Activated gamma-delta T cell treated with anti-CD3 and anti-CD28 coated beads, Interleukin-2, amount 50 U/mL, for 16 hours (primary cell): ENCODE results near the gene SMAP2.

ENCODE experiments used
- DNase-seq: peaks from one replicate; pipeline ENCODE4 v3.0.0-alpha.2; 2020; ENCODE audit warnings: low read depth

The SMAP2 gene

GRCh38 chr1:40390857-40391256 is 17.3 kb downstream of the SMAP2 start:
- no peak for DNase-seq

GRCh38 chr1:40391688-40392145 is 18.2 kb downstream of the SMAP2 start:
- DNase-seq = no peak

- DNase-seq = no peak
Measured at GRCh38 chr1:40392221-40392620, 18.7 kb downstream of the SMAP2 start.

- no peak for DNase-seq
Measured at GRCh38 chr1:40393173-40393572, 19.6 kb downstream of the SMAP2 start.

- no peak for DNase-seq
Measured at GRCh38 chr1:40394491-40395172, 21.1 kb downstream of the SMAP2 start.

GRCh38 chr1:40395190-40396175 is 22.0 kb downstream of the SMAP2 start:
- no peak for DNase-seq

- DNase-seq = no peak
Measured at GRCh38 chr1:40396420-40396819, 22.9 kb downstream of the SMAP2 start.

GRCh38 chr1:40397258-40397657 is 23.7 kb downstream of the SMAP2 start:
- no peak for DNase-seq

GRCh38 chr1:40399984-40400704 is 26.6 kb downstream of the SMAP2 start:
- DNase-seq = no peak

- no peak for DNase-seq
Measured at GRCh38 chr1:40401473-40402201, 28.1 kb downstream of the SMAP2 start.

- no peak for DNase-seq
Measured at GRCh38 chr1:40404670-40405462, 31.3 kb downstream of the SMAP2 start.

GRCh38 chr1:40405812-40406211 is 32.3 kb downstream of the SMAP2 start:
- DNase-seq = no peak

- no peak for DNase-seq
Measured at GRCh38 chr1:40407453-40407852, 33.9 kb downstream of the SMAP2 start.

- no peak for DNase-seq
Measured at GRCh38 chr1:40409467-40409866, 35.9 kb downstream of the SMAP2 start.

- DNase-seq = no peak
Measured at GRCh38 chr1:40411294-40411693, 37.8 kb downstream of the SMAP2 start.

GRCh38 chr1:40411843-40412242 is 38.3 kb downstream of the SMAP2 start:
- DNase-seq = no peak

GRCh38 chr1:40413527-40414252 is 40.2 kb downstream of the SMAP2 start:
- no peak for DNase-seq

- no peak for DNase-seq
Measured at GRCh38 chr1:40414331-40414730, 40.8 kb downstream of the SMAP2 start.

- DNase-seq = no peak
Measured at GRCh38 chr1:40416709-40417108, 43.2 kb downstream of the SMAP2 start.
